Spleen (tissue), 11 donors: ENCODE measurements around the gene CBL. TPM values are rescaled to one million over a fixed set of nuclear protein-coding genes. Genes with fewer than 3 reads are reported as not detected.
"Not testable (repeated sequence)": the region's sequence is repeated elsewhere in the genome, so short reads cannot be mapped to it uniquely, and the experiment has no call there.

Source experiments
- DNase-seq: peaks from one replicate; pipeline ENCODE4 v3.0.0-alpha.2; 2020
- H3K27ac ChIP-seq, 8 donors: fragments of 200-600 bp; sonication (generic) in 7 of 8; 1 replicate in 4 of 8; 2 replicates in 4 of 8; pipeline versions ENCODE4 v1.5.0 to v1.8.0; 2016 to 2021; ENCODE audit warnings: inconsistent platforms in 4 of 8, mild to moderate bottlenecking in 4 of 8, moderate library complexity in 1 of 8
- H3K27me3 ChIP-seq, 7 donors: fragments of 200-600 bp; sonication (generic) in 6 of 7; replicated peaks in 1 of 7; 1 replicate in 4 of 7; 2 replicates in 3 of 7; pipeline versions ENCODE4 v1.5.0 to v1.8.0; 2016 to 2021; ENCODE audit warnings: inconsistent platforms in 3 of 7, mild to moderate bottlenecking in 1 of 7
- H3K36me3 ChIP-seq, 6 donors: fragments of 200-600 bp; sonication (generic) in 5 of 6; 1 replicate in 4 of 6; 2 replicates in 2 of 6; pipeline versions ENCODE4 v1.5.0 to v1.8.0; 2016 to 2021; ENCODE audit warnings: inconsistent platforms in 2 of 6
- H3K4me1 ChIP-seq, 6 donors: fragments of 200-600 bp; sonication (generic) in 5 of 6; 1 replicate in 3 of 6; 2 replicates in 3 of 6; pipeline versions ENCODE4 v1.5.0 to v1.8.0; 2016 to 2021; ENCODE audit warnings: inconsistent platforms in 3 of 6
- H3K4me3 ChIP-seq, 8 donors: fragments of 200-600 bp; sonication (generic) in 7 of 8; 1 replicate in 4 of 8; 2 replicates in 4 of 8; pipeline versions ENCODE4 v1.5.0 to v1.8.0; 2016 to 2021; ENCODE audit warnings: inconsistent platforms in 4 of 8, mild to moderate bottlenecking in 4 of 8, moderate library complexity in 2 of 8
- H3K9me3 ChIP-seq, 8 donors: fragments of 200-600 bp; sonication (generic) in 7 of 8; 1 replicate in 4 of 8; 2 replicates in 4 of 8; pipeline versions ENCODE4 v1.5.0 to v1.8.0; 2016 to 2021; ENCODE audit warnings: inconsistent platforms in 4 of 8
- POLR2A ChIP-seq, 3 donors: fragments of 450-650 bp; IDR thresholded peaks; one replicate each; pipeline ENCODE4 v1.5.1; 2017; ENCODE audit warnings: antibody characterized with exemption in 3 of 3, mild to moderate bottlenecking in 1 of 3
- POLR2AphosphoS5 ChIP-seq, 3 donors: sonication (generic); formaldehyde crosslinking; IDR thresholded peaks; one replicate each; pipeline ENCODE4 v1.5.1; 2017; ENCODE audit warnings: antibody characterized with exemption in 3 of 3
- WGBS, 5 donors: extraction: QIAGEN DNeasy Blood & Tissue Kit in 3 of 5; methylation state at CpG; one replicate each; pipeline versions ENCODE4 v1.1.5 to v1.1.7; 2013 to 2018; 5-methylcytosine and 5-hydroxymethylcytosine counted together
- intact Hi-C: fragments of 100-400 bp; cut with DNase I; formaldehyde crosslinking; loops from one replicate; pipeline ENCODE4 v1.15.0; 2023; ENCODE audit warnings: low total_unique reads
- polyA plus RNA-seq, 3 donors: library from polyadenylated mRNA; stranded (reverse); fragments of 200-250 nt; gene quantifications; one replicate each; pipeline ENCODE4 v1.2.1, GENCODE V29; 2013
- total RNA-seq, 7 donors: library from RNA; depleted of rRNA in 3 of 7; stranded (reverse); fragments of >200 nt in 3 of 7; fragmentation: NEBNext Ultra II Directional in 4 of 7; extraction: Animal tissue kit (Norgen Biotek cat#: 25700) in 4 of 7; gene quantifications; one replicate each; pipeline versions ENCODE4 v1.1.0 to v1.2.1, GENCODE V29; 2016 to 2021
- TF ChIP-seq, protein P1 (sequence below), 11 experiments: fragments of 200-600 bp in 7 of 11; fragments of 450-650 bp in 4 of 11; sonication (generic) in 4 of 11; IDR thresholded peaks in 8 of 11; conservative IDR thresholded peaks in 3 of 11; 1 replicate in 7 of 11; 2 replicates in 4 of 11; pipeline versions ENCODE4 v1.4.0 to v1.8.0; 2016 to 2021; ENCODE audit warnings: antibody characterized with exemption in 11 of 11, inconsistent platforms in 4 of 11, mild to moderate bottlenecking in 1 of 11
- donor health status: healthy with polysubstance abuse.
- donor health status: DM: no; HTN: no; CAD: no; lungs with moderate emphysema.
- donor health status: DM: no; HTN: no; CAD: no.
- donor health status: Bipolar disorder and iron deficiency.
- donor health status: healthy.
- donor health status: DM: no; HTN: no; CAD: no.
- donor health status: DM: yes; HTN: yes; CAD: no.

The CBL gene
- total and polyA plus RNA-seq, 10 donors = 9.4 to 56.3 (median 45.8) TPM

DNA sequence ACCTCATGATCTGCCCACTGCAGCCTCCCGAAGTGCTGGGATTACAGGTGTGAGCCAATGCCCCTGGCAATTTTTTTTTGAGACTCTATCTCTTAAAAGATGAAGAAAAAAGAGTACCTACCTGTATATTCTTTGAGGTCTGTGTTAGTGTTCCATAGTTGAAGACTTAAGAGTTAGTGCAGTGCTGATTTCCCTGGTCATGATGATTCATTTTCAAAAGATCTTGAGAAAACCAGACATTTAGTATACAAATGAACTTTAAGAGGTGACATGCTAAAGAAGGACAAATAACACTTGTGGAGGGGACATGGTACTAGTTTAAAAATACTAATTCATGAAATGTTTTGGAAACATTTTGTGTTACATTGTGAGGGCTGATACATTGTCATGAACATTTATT, 17.7 kb downstream of the CBL start:
- H3K9me3 ChIP-seq = no peaks in the 10 kb centered on the region
- intact Hi-C loops = no loop called here
- H3K27ac ChIP-seq = no peak overlapping the region
- peaks cover 5 to 87% (median 28%) of the 10 kb centered on the region in 6 donors for H3K4me1 ChIP-seq
- no peaks in the 10 kb centered on the region for H3K27me3 ChIP-seq
- DNase-seq = no peak
- TF ChIP-seq POLR2A (IDR thresholded peaks at IDR 0.05) = no peak
- TF ChIP-seq, protein P1, sequence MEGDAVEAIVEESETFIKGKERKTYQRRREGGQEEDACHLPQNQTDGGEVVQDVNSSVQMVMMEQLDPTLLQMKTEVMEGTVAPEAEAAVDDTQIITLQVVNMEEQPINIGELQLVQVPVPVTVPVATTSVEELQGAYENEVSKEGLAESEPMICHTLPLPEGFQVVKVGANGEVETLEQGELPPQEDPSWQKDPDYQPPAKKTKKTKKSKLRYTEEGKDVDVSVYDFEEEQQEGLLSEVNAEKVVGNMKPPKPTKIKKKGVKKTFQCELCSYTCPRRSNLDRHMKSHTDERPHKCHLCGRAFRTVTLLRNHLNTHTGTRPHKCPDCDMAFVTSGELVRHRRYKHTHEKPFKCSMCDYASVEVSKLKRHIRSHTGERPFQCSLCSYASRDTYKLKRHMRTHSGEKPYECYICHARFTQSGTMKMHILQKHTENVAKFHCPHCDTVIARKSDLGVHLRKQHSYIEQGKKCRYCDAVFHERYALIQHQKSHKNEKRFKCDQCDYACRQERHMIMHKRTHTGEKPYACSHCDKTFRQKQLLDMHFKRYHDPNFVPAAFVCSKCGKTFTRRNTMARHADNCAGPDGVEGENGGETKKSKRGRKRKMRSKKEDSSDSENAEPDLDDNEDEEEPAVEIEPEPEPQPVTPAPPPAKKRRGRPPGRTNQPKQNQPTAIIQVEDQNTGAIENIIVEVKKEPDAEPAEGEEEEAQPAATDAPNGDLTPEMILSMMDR (IDR thresholded peaks at IDR 0.05 in 8 of 11, conservative IDR thresholded peaks at IDR 0.05 in 3 of 11) = no peak
- H3K4me3 ChIP-seq = no peak overlapping the region
- 86 to 100% (median 94%) methylated on average over 1 of the region's 1 CpG for WGBS, 5 donors
- H3K36me3 ChIP-seq = peaks cover 0 to 35% (median 0%) of the 10 kb centered on the region in 6 donors

DNA sequence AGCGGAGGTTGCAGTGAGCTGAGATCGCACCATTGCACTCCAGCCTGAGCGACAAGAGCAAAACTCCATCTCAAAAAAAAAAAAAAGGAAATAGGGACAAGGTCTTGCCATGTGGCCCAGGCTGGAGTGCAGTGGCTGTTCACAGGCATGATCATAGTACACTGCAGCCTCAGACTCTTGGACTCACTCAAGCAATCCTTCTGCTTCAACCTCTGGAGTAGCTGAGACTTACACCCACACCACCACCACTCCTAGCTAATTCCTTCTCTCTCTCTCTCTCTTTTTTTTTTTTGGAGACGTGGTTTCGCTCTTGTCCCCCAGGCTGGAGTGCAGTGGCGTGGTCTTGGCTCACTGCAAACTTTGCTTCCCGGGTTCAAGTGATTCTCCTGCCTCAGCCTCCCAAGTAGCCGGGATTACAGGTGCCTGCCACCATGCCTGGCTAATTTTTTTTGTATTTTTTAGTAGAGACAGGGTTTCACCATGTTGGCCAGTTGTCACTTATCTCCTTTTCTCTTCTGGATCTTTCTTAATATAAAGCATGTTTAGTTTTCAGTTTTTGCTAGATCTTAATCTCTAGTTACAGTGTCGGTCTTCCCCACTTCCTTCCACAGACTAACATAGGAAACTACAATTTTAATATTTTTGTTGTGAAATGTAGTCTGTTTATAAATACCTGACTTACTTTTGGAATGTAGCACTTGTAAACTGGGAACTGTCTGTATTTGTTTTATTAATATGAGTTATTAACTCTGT, 22.6 kb downstream of the CBL start:
- H3K27me3 ChIP-seq, H3K4me3 ChIP-seq, intact Hi-C loops, H3K9me3 ChIP-seq, DNase-seq: not testable (repeated sequence)
- H3K36me3 ChIP-seq = peaks cover 0 to 55% (median 13%) of the 10 kb centered on the region in 6 donors
- 64 to 77% (median 72%) methylated on average over 9 of the region's 9 CpGs for WGBS, 5 donors
- peak overlapping the region in 1 of 8 donors; percentile 5 for H3K27ac ChIP-seq
- H3K4me1 ChIP-seq = peaks cover 0 to 71% (median 21%) of the 10 kb centered on the region in 6 donors

DNA sequence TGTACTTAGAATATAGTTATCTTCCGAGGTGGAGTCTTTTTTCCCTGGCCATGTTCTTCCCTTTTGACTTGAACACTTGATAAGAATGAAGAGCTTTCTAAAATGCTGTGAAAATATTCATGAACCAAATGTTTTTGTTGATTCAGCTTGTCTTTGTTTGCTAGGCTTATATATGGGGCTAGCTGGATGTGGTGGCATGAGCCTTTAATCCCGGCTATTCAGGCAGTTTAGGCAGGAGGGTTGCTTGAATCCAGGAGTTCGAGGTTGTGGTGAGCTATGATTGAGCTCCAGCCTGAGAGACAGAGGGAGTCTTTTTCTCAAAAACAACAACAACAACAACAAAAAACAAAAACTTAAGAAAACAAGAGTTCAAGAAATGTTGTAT, 23.1 kb downstream of the CBL start:
- H3K9me3 ChIP-seq = no peaks in the 10 kb centered on the region
- intact Hi-C loops = no loop called here
- H3K36me3 ChIP-seq = peaks cover 0 to 60% (median 16%) of the 10 kb centered on the region in 6 donors
- no peak overlapping the region for H3K4me3 ChIP-seq
- no peak overlapping the region for H3K27ac ChIP-seq
- DNase-seq = no peak
- peaks cover 0 to 65% (median 21%) of the 10 kb centered on the region in 6 donors for H3K4me1 ChIP-seq
- H3K27me3 ChIP-seq = no peaks in the 10 kb centered on the region
- TF ChIP-seq POLR2AphosphoS5 (IDR thresholded peaks at IDR 0.05) (no peak), POLR2A (IDR thresholded peaks at IDR 0.05) (no peak)
- TF ChIP-seq, protein P1 (IDR thresholded peaks at IDR 0.05 in 8 of 11, conservative IDR thresholded peaks at IDR 0.05 in 3 of 11) = no peak
- WGBS, 5 donors = 76 to 79% (median 77%) methylated on average over 3 of the region's 3 CpGs

DNA sequence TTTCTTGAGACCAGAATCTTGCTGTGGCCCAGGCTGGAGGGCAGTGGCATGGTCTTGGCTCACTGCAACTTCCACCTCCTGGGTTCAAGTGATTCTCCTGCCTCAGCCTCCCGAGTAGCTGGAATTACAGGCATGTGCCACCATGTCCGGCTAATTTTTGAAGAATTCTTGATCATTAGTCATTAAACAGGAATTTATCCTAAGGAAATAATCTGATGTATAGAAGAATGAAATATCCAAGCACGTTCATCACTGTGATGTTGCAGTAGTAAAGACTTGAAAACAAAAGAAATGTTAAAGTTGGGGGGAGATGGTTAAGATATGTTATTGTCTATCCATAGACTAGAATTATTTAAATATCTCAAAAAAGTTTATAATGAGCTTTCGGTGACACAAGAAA, 23.6 kb downstream of the CBL start:
- intact Hi-C loops = no loop called here
- no peak for DNase-seq
- 89 to 98% (median 95%) methylated on average over 4 of the region's 4 CpGs for WGBS, 5 donors
- H3K4me1 ChIP-seq = peaks cover 0 to 61% (median 19%) of the 10 kb centered on the region in 6 donors
- no peaks in the 10 kb centered on the region for H3K9me3 ChIP-seq
- H3K27me3 ChIP-seq = no peaks in the 10 kb centered on the region
- H3K36me3 ChIP-seq = peaks cover 0 to 60% (median 18%) of the 10 kb centered on the region in 6 donors
- no peak overlapping the region for H3K27ac ChIP-seq
- H3K4me3 ChIP-seq = no peak overlapping the region
- TF ChIP-seq POLR2A (IDR thresholded peaks at IDR 0.05) (no peak), POLR2AphosphoS5 (IDR thresholded peaks at IDR 0.05) (no peak)
- TF ChIP-seq, protein P1 (IDR thresholded peaks at IDR 0.05 in 8 of 11, conservative IDR thresholded peaks at IDR 0.05 in 3 of 11) = no peak
